NCI-H446 (cell line): ENCODE measurements around the gene CTTNBP2NL.

ENCODE experiments used
- DNase-seq, 2 experiments: peaks; one replicate each; lab custom pipeline; 2025; lab: John Stamatoyannopoulos, UW

CTTNBP2NL gene

GRCh38 chr1:112507336-112507735, 111.3 kb downstream of the CTTNBP2NL start:
- no peak for DNase-seq

GRCh38 chr1:112507921-112508277, 111.9 kb downstream of the CTTNBP2NL start:
- peak in 1 of 2 experiments; percentile 17 for DNase-seq

GRCh38 chr1:112508278-112509004, 112.4 kb downstream of the CTTNBP2NL start, which contains the start of gene WNT2B:
Gene WNT2B, plus strand, starts transcription at chr1:112508965. Its CDS starts 298 bp downstream, at chr1:112509263.
- DNase-seq: peak in 1 of 2 experiments; percentile 5

- no peak for DNase-seq
Observed at GRCh38 chr1:112509005-112509659, 113.1 kb downstream of the CTTNBP2NL start.

- DNase-seq: no peak
Observed at GRCh38 chr1:112509660-112510178, 113.7 kb downstream of the CTTNBP2NL start.

GRCh38 chr1:112510340-112510739, 114.3 kb downstream of the CTTNBP2NL start:
- no peak for DNase-seq
